Kidney (tissue), 14 donors: ENCODE measurements around the gene CARD10. TPM values are rescaled to one million over a fixed set of nuclear protein-coding genes. Genes with fewer than 3 reads are reported as not detected.

Source experiments
- DNase-seq, 5 donors: peaks; one replicate each; pipeline ENCODE4 v3.0.0-alpha.2; 2013 to 2020
- FAIRE-seq: peaks from 2 replicates; lab custom pipeline; 2012; peaks lifted over from hg19 to GRCh38; lab: Jason Lieb, UNC
- H3K27ac ChIP-seq, 2 donors: one replicate each; pipeline ENCODE4 v1.7.0; 2013; ENCODE audit warnings: low read depth in 2 of 2, low read length in 2 of 2, inconsistent platforms in 1 of 2
- H3K27me3 ChIP-seq: one replicate; pipeline ENCODE4 v1.7.1; 2013; ENCODE audit warnings: low read length, inconsistent platforms; ENCODE audit not compliant: control insufficient read depth, insufficient read depth
- H3K36me3 ChIP-seq, 3 donors: one replicate each; pipeline versions ENCODE4 v1.7.0 to v1.7.1; 2013; ENCODE audit warnings: low read length in 3 of 3, control low read depth in 1 of 3, inconsistent platforms in 1 of 3; ENCODE audit not compliant: insufficient read depth in 3 of 3, control insufficient read depth in 2 of 3
- H3K4me1 ChIP-seq, 3 donors: one replicate each; pipeline versions ENCODE4 v1.7.0 to v1.7.1; 2013; ENCODE audit warnings: low read length in 3 of 3, inconsistent platforms in 1 of 3, low read depth in 1 of 3; ENCODE audit not compliant: control insufficient read depth in 2 of 3, insufficient read depth in 2 of 3
- H3K4me3 ChIP-seq, 3 donors: one replicate each; pipeline versions ENCODE4 v1.7.0 to v1.8.1; 2013; ENCODE audit warnings: low read length in 3 of 3, control low read depth in 1 of 3, inconsistent platforms in 1 of 3
- H3K9ac ChIP-seq, 3 donors: one replicate each; pipeline versions ENCODE4 v1.7.0 to v1.7.1; 2013; ENCODE audit warnings: low read length in 3 of 3, control low read depth in 1 of 3, inconsistent platforms in 1 of 3
- H3K9me3 ChIP-seq, 3 donors: one replicate each; pipeline versions ENCODE4 v1.7.0 to v1.7.1; 2013; ENCODE audit warnings: low read length in 3 of 3, control low read depth in 1 of 3, inconsistent platforms in 1 of 3; ENCODE audit not compliant: control insufficient read depth in 2 of 3, insufficient read depth in 1 of 3
- CTCF ChIP-seq: IDR thresholded peaks from 3 replicates; pipeline ENCODE4 v1.5.1; 2012; ENCODE audit warnings: mild to moderate bottlenecking, moderate library complexity, borderline replicate concordance; ENCODE audit not compliant: insufficient read depth; ENCODE audit errors: extremely low read depth
- intact Hi-C: fragments of 100-400 bp; cut with DNase I; formaldehyde crosslinking; loops from one replicate; pipeline ENCODE4 v1.11.1; 2022
- polyA plus RNA-seq: library from polyadenylated mRNA; stranded (reverse); fragments of 350-450 nt; fragmentation: Illumina TruSeq; extraction: RNeasy Lipid Tissue Mini Kit (QIAGEN cat#74804); gene quantifications from one replicate; pipeline ENCODE4 v1.2.3, GENCODE V29; 2014; ENCODE audit warnings: low read depth, low replicate concordance; ENCODE audit not compliant: insufficient read depth
- total RNA-seq: library from RNA; stranded (reverse); fragmentation: NEBNext Ultra II Directional; extraction: Animal tissue kit (Norgen Biotek cat#: 25700); gene quantifications from one replicate; pipeline ENCODE4 v1.2.1, GENCODE V29; 2021
- donor health status: control.
- donor health status: control.
- donor health status: control.
- donor health status: control.
- donor health status: control.
- donor health status: DM: yes; HTN: yes; CAD: no.
- donor health status: Normal renal cell carcinoma (clear cell type).

Gene CARD10
- total and polyA plus RNA-seq, 2 donors from 2014 or later = 32.4 to 42.3 TPM

GRCh38 chr22:37510091-37510490, 9.1 kb downstream of the CARD10 start:
- Histone ChIP-seq H3K9ac (no peak overlapping the region), H3K27ac (peak overlapping the region; percentile 17 to 34), H3K27me3 (no peaks in the 10 kb centered on the region), H3K9me3 (no peaks in the 10 kb centered on the region), H3K36me3 (peaks cover 0 to 37% (median 11%) of the 10 kb centered on the region in 3 donors), H3K4me1 (peaks cover 4 to 32% (median 23%) of the 10 kb centered on the region in 3 donors), H3K4me3 (no peak overlapping the region)
- FAIRE-seq = no peak
- DNase-seq = peak in 2 of 5 donors; percentile 69 to 75
- no peak for TF ChIP-seq CTCF
- intact Hi-C loops = no loop called here

GRCh38 chr22:37509059-37509860, 10.0 kb downstream of the CARD10 start:
- Histone ChIP-seq H3K4me1 (peaks cover 4 to 26% (median 21%) of the 10 kb centered on the region in 3 donors), H3K4me3 (no peak overlapping the region), H3K9me3 (no peaks in the 10 kb centered on the region), H3K9ac (no peak overlapping the region), H3K27ac (peak overlapping the region; percentile 36 to 60), H3K27me3 (no peaks in the 10 kb centered on the region), H3K36me3 (peaks cover 3 to 40% (median 10%) of the 10 kb centered on the region in 3 donors)
- DNase-seq = peak in 2 of 5 donors; percentile 59 to 69
- intact Hi-C loops = no loop called here
- FAIRE-seq = no peak
- no peak for TF ChIP-seq CTCF

- Histone ChIP-seq H3K9me3 (no peaks in the 10 kb centered on the region), H3K36me3 (peaks cover 3 to 43% (median 9%) of the 10 kb centered on the region in 3 donors), H3K9ac (no peak overlapping the region), H3K27ac (peak overlapping the region; percentile 36 to 60), H3K27me3 (no peaks in the 10 kb centered on the region), H3K4me3 (no peak overlapping the region), H3K4me1 (peaks cover 4 to 28% (median 19%) of the 10 kb centered on the region in 3 donors)
- no peak for FAIRE-seq
- TF ChIP-seq CTCF = no peak
- DNase-seq = peak in 3 of 5 donors; percentile 57 to 79 (median 75)
- intact Hi-C loops = no loop called here
Measured at GRCh38 chr22:37508431-37508992, 10.7 kb downstream of the CARD10 start.
